HG02943 (cell line): ENCODE results near the gene ZMYM4.
"Not testable (repeated sequence)": the region's sequence is repeated elsewhere in the genome, so short reads cannot be mapped to it uniquely, and the experiment has no call there.

Experiments used
- ATAC-seq: cut with Tn5 transposase; IDR thresholded peaks from one replicate; pipeline ENCODE4 v1.9.1; 2021; ENCODE audit warnings: mild to moderate bottlenecking, low read depth, moderate library complexity; ENCODE audit not compliant: unreplicated experiment

Gene ZMYM4

GRCh38 chr1:35268282-35269200 lies at the start of gene ZMYM4:
Gene ZMYM4 (plus strand): TSS chr1:35268709. CDS start chr1:35269047, 338 bp downstream.
- ATAC-seq = peak; percentile 90

GRCh38 chr1:35220976-35221375 lies 47.5 kb upstream of the ZMYM4 start:
- no peak for ATAC-seq

GRCh38 chr1:35222322-35223083 lies 46.0 kb upstream of the ZMYM4 start:
- no peak for ATAC-seq

GRCh38 chr1:35223084-35223630 lies 45.4 kb upstream of the ZMYM4 start:
- no peak for ATAC-seq

- ATAC-seq = no peak
Measured at GRCh38 chr1:35226546-35226945, 42.0 kb upstream of the ZMYM4 start.

- ATAC-seq = no peak
Measured at GRCh38 chr1:35229587-35230360, 38.7 kb upstream of the ZMYM4 start.

GRCh38 chr1:35231287-35231686 lies 37.2 kb upstream of the ZMYM4 start:
- no peak for ATAC-seq

GRCh38 chr1:35236772-35237171 lies 31.7 kb upstream of the ZMYM4 start:
- not testable (repeated sequence) for ATAC-seq

- ATAC-seq = no peak
Measured at GRCh38 chr1:35243691-35244090, 24.8 kb upstream of the ZMYM4 start.

- no peak for ATAC-seq
Measured at GRCh38 chr1:35247256-35247655, 21.3 kb upstream of the ZMYM4 start.

- ATAC-seq = no peak
Measured at GRCh38 chr1:35253941-35254340, 14.6 kb upstream of the ZMYM4 start.

GRCh38 chr1:35255276-35255675 lies 13.2 kb upstream of the ZMYM4 start:
- ATAC-seq = no peak

GRCh38 chr1:35259561-35259960 lies 8.9 kb upstream of the ZMYM4 start:
- ATAC-seq = no peak

- ATAC-seq = no peak
Measured at GRCh38 chr1:35261412-35262120, 6.9 kb upstream of the ZMYM4 start.

GRCh38 chr1:35264035-35264434 lies 4.5 kb upstream of the ZMYM4 start:
- no peak for ATAC-seq

GRCh38 chr1:35264871-35265270 lies 3.6 kb upstream of the ZMYM4 start:
- ATAC-seq = no peak

GRCh38 chr1:35266306-35266705 lies 2.2 kb upstream of the ZMYM4 start:
- ATAC-seq = no peak

- no peak for ATAC-seq
Measured at GRCh38 chr1:35269201-35269988, 886 bp downstream of the ZMYM4 start.

GRCh38 chr1:35269989-35270289 lies 1.4 kb downstream of the ZMYM4 start:
- ATAC-seq = no peak
